ENCODE measurements around the gene LRG1. TPM values are rescaled to one million over a fixed set of nuclear protein-coding genes. Genes with fewer than 3 reads are reported as not detected.

The LRG1 gene
- total RNA-seq, 4 donors from 2014 or later: 0.65 to 2.0 (median 1.3) TPM

- TF ChIP-seq CTCF (IDR thresholded peaks at IDR 0.05; ENCODE audit: low read depth): no peak
These were observed 42.0 kb downstream of the LRG1 start for GRCh38 chr19:4497770-4498389.

- TF ChIP-seq CTCF (IDR thresholded peaks at IDR 0.05; ENCODE audit: low read depth): no peak
These were observed 43.5 kb downstream of the LRG1 start for GRCh38 chr19:4496304-4496703.

DNA sequence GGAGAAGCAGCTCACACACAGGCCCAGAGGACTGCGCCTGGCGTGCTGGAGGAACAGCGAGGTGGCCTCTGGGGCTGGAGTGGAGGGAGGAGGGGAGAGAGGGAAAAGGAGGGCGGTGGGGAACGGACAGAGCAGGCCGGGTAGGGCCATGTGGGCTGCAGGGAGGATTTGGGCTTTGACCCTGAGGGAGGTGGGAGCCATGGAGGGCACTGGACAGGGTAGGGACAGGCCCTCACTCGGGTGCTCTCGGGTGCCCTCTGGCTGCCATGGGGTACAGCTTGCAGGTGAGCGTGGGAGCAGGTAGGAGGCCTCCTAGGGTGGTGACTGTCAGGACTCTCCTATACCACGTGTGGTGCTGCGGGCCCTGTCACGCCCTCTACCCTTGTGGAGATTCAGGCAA is 44.4 kb downstream of the LRG1 start:
- TF ChIP-seq CTCF (IDR thresholded peaks at IDR 0.05; ENCODE audit: low read depth): no peak

- TF ChIP-seq CTCF (IDR thresholded peaks at IDR 0.05; ENCODE audit: low read depth): no peak
These were observed 45.2 kb downstream of the LRG1 start for GRCh38 chr19:4494691-4495064.

DNA sequence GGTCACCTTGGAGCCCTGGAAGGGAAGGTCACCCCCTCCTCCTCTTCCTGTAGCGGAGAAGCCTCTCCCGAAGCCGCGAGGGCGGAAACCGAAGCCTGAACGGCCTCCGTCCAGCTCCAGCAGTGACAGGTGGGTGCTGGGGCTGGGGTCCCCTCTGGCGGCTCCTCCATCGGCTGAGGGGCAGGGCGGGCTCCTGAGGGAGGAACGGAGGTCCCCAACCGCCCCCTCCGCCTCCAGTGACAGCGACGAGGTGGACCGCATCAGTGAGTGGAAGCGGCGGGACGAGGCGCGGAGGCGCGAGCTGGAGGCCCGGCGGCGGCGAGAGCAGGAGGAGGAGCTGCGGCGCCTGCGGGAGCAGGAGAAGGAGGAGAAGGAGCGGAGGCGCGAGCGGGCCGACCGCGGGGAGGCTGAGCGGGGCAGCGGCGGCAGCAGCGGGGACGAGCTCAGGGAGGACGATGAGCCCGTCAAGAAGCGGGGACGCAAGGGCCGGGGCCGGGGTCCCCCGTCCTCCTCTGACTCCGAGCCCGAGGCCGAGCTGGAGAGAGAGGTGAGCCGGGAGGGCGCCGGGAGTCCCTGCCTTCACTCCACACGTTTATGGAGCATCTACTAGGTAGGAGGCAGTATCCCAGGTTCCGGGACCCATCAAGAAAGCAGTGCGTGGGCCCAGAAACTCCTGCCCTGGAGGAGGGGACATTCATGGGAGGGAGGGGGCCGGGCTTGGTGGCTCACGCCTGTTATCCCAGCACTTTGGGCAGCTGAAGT is 45.7 kb downstream of the LRG1 start:
- no peak for TF ChIP-seq CTCF (IDR thresholded peaks at IDR 0.05; ENCODE audit: low read depth)

DNA sequence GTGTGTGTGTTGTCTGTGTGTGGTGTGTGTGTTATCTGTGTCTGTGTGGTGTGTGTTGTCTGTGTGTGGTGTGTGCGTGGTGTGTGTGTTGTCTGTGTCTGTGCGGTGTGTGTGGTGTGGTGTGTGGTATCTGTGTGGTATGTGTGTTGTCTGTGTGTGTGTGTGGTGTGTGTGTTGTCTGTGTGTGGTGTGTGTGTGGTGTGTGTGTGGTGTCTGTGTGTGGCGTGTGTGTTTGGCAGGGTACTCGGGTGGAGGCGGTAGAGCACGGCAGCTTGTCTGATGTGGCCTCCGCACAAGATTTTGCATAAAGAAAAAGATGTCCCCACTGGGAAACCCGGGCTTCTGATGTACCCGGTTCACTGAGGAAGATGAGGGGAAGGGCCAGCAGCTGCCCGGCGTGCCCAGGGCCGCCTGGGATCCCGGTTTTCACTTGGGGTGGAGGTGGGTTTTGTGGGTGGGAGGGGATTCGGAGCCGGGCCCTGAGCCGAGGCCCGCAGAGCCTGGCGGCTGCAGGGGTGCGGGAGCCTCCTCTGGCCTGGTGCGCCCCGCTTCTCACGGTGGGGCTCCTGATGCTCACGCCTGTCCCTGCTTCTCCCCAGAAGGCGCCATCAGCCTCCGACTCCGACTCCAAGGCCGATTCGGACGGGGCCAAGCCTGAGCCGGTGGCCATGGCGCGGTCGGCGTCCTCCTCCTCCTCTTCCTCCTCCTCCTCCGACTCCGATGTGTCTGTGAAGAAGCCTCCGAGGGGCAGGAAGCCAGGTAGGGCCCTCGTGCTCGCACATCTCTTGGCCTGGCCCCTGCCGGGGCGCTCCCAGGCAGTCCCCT is 46.5 kb downstream of the LRG1 start:
- TF ChIP-seq CTCF (IDR thresholded peaks at IDR 0.05; ENCODE audit: low read depth): no peak
